GM12801 (cell line): ENCODE results near the gene ERC1.

Experiments
- CTCF ChIP-seq: IDR thresholded peaks from one replicate; pipeline ENCODE4 v1.5.1; 2011; ENCODE audit warnings: control low read depth; ENCODE audit not compliant: insufficient read length; ENCODE audit errors: extremely low read depth

The ERC1 gene

GRCh38 chr12:969821-970220 is 21.2 kb upstream of the ERC1 start:
- no peak for TF ChIP-seq CTCF

GRCh38 chr12:971991-972390 is 19.0 kb upstream of the ERC1 start:
- no peak for TF ChIP-seq CTCF

- no peak for TF ChIP-seq CTCF
These were observed 16.7 kb upstream of the ERC1 start for GRCh38 chr12:974271-974862.

GRCh38 chr12:976644-977043 is 14.4 kb upstream of the ERC1 start:
- no peak for TF ChIP-seq CTCF

- no peak for TF ChIP-seq CTCF
These were observed 13.9 kb upstream of the ERC1 start for GRCh38 chr12:977156-977555.

- no peak for TF ChIP-seq CTCF
These were observed 11.7 kb upstream of the ERC1 start for GRCh38 chr12:979349-979748.

- TF ChIP-seq CTCF = no peak
These were observed 9.7 kb upstream of the ERC1 start for GRCh38 chr12:981176-981828.
